ENCODE measurements around the gene AKT3.
A peak's percentile ranks its signal among the peaks of the same experiment; 100 is the strongest.

AKT3 gene

DNA sequence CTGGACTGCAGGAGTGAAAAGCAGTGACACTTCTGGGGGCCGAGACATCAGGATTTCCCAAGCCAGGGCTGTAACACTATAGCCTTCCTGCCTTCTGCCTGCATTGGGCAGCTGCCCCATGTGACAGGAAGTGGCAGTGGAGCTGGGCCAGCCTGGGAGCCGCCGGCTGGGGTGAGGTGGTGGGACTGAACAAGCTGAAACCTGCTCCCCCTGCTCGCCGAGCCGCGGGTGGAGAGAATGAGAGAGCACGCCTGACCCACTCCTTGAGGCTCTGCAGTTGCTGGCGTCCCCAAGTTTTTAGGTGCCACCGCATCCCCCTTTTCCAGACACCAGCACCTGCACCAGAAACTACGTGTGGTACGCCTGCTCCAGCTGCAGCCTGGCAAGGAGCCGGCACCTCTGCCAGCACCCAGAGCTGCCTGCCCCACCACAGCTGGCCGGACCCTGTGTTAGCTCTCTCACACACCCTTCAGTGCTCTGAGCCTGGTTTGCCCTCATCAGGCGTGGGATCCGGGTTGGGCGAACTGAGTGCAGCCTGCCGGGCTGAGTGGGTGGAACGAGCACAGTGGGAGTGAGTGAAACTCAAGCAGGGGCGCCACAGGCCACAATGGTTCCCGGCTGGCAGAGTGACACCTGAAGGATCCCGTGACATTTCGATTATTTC is 119.4 kb downstream of the AKT3 start:
- FAIRE-seq, result no peak

- no peak for FAIRE-seq
Observed at GRCh38 chr1:243729956-243730355, 120.1 kb downstream of the AKT3 start.

GRCh38 chr1:243727503-243728203 is 122.4 kb downstream of the AKT3 start:
- no peak for FAIRE-seq

GRCh38 chr1:243726806-243727502 is 123.1 kb downstream of the AKT3 start:
- FAIRE-seq, result no peak

DNA sequence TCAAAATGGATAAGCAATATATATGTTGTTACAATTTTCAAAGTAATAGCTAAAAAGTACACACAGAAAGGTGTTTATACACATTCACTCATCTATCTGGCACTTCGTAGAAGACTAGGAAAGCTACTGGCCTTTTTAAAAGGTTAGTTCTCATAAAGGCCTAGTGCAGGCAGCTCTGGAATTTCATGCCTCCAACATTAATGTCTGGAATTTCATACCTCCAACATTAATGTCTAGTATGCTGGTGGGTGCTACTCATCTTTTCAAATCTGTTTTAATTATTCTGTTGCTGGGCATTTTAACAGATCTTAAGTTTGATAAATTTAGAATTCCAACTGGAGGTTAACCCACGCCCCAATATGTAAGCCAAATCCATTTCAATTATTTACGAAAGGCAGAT is 124.2 kb downstream of the AKT3 start:
- FAIRE-seq, result no peak

GRCh38 chr1:243725075-243725474 is 125.0 kb downstream of the AKT3 start:
- no peak for FAIRE-seq

DNA sequence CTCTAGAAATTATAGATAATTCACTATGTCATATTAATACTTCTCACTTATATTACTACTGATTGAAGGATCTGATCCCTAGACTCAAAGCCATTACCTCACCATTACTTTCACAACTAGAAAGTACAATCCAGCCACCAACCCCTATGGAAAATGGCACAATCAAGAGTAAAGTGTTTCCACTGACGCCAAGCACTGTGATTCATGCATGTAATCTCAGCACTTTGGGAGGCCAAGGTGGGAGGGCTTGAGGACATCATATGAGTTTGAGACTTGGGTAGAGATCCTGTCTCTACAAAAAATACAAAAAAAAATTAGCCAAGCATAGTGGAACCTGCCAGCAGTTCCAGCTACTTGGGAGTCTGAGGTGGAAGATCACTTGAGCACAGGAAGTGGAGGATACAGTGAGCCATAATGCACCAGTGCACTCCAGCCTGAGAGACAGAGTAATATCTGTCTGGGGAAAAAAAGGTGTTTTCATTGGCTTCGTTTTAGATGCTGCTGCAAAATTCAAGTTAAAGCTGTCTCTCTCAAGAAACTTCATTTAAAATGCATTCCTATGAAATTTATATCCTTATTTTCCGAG is 126.5 kb downstream of the AKT3 start:
- no peak for FAIRE-seq

DNA sequence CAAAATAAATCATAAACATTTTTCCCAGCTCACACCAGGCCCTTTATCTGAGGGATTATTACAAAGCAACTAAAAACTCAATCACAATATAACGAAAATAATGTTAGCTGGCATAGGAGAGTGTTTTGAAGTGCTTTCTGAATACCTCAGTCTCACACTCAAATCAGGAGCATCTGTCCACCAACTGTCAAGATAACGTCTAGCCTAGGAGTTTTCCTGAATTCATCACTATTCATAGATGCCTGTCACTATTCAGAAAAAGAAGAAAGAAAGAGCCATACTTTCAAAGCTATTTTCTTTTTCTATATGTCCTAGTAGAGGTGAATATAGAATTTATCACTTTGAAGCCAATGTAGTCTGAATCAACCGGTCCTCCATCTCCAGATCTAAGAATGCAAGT is 127.0 kb downstream of the AKT3 start:
- FAIRE-seq, result no peak

DNA sequence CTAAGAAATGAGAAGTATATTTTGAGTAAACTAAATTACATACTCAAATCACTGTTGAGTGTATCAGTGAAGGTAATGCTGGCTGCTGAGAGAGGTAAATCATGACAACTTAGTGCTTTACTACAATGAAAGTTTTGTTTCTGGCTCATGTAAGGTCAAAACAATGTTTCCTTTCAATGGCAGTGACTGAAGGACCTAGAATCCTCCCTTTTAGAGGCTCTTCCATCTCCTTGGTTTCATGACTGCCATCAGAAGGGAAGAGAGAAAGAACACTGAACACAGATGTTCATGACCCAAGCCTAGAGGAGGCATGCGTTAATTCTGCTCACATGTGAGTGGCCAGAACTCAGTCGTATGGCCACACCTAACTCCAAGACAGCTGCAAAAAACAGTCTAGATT is 130.6 kb downstream of the AKT3 start:
- FAIRE-seq, result no peak

- no peak for FAIRE-seq
Observed at GRCh38 chr1:243718893-243719292, 131.2 kb downstream of the AKT3 start.

- no peak for FAIRE-seq
Observed at GRCh38 chr1:243718022-243718421, 132.0 kb downstream of the AKT3 start.

DNA sequence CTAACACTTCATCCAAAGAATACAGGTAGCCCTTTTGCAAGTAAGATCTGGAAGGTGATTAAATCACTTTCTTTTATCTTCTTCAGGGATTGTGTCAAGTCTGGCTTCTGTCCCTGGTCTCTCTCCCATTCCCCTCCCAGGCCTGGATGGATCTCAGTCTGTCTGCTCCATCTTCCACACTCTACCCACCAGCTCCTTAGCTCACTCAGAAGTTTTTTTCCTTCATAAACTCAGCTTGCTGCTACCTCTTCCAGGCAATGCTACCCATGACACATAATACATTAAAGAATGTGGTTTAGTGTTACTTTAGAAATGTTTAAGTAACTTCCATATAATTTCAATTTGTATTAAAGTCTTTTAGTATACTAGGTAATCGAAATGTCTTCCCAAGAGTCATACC is 133.1 kb downstream of the AKT3 start:
- no peak for FAIRE-seq

- no peak for FAIRE-seq
Observed at GRCh38 chr1:243715285-243715684, 134.8 kb downstream of the AKT3 start.

- peak; percentile 45 for FAIRE-seq
Observed at GRCh38 chr1:243713470-243714186, 136.4 kb downstream of the AKT3 start.

DNA sequence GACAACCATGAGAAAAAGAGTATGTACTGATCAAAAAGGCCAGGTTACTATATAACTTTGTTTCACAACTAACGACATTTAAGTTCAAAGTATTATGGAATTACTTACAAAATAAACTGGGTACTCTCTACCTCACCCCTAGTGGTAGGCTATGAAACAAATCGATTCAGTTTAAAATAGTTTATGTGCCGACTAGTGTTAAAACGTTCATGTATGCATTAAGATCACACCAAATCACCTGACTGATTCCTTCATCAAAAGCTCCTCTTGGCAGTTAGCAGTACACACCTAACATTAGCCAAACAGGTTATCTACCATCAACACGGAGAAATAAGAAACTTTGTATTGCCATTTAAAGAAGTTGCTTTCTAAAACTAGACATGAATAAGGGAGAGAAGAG is 137.1 kb downstream of the AKT3 start:
- peak; percentile 90 for FAIRE-seq

DNA sequence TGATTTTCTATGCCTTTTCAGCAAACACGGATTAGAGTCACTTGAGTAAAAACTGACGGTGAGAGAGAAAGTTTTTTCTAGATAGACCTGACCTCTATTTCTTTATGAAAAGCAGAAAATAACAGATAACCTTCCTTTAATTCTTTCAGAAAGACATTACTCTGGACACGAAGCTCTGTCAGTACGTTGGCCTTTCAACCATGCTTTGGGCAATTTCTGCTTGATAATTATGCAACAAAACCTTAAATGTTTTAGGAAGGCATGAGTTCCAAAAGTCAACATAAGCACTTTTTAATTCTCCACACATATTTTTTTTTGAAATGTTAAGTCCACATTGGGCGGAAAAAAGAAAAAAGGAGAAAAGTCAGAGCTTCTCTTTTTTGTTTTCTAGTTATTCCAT is 137.8 kb downstream of the AKT3 start:
- FAIRE-seq, result no peak

DNA sequence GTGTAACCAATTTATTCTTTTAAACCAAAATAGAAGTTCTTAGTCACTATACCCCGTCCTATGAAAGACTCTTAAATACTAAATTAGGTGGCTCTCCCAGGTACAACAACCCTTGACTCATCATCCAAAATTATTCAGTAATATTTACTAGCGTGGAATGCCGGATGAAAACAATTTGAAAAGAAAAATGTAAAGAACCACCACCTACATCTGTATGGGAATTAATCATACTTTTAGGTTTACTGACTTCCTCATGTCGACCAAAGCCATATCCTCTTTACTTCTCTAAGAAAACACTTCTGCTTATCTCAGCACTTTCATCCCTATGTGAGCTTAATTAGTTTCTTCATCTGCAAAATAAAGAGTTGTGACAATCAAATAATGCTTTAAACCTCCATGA is 139.6 kb downstream of the AKT3 start:
- no peak for FAIRE-seq

DNA sequence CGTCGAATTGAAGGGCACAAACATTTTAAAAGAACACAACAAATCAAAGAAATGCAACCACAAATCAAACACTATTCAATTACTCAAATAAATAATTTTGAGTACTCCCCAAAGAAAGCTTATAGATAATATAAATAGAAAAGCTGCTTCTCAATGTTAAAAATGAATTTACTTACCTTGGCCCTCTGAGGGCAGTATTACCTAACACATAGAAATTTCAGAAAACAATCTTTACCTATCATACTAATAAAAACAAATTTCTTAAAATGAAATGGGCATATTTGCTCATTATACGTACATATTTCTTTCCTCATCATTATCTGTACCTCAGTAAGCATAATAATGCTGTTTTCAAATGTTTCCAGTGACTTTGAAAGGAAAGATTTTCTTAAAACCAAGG is 141.8 kb downstream of the AKT3 start:
- peak; percentile 96 for FAIRE-seq

DNA sequence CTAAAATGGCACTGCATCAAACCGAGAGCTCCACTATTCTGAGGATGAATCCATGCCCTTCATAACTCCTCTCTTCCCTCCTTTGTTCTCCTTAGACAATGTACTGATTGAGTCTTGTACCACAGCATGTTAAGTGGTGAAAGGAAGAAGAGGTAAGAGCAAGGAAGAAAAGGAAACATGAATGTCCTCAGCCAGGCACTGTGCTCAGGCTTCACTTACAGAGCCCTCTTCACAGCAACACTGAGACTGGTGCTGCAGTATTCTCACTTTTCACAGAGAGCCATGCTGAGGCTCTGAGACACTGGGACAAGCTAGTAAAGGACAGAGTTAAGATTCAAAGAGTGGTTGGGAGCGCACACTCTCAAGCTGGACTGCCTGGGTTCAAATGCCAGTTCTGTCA is 143.5 kb downstream of the AKT3 start:
- no peak for FAIRE-seq

DNA sequence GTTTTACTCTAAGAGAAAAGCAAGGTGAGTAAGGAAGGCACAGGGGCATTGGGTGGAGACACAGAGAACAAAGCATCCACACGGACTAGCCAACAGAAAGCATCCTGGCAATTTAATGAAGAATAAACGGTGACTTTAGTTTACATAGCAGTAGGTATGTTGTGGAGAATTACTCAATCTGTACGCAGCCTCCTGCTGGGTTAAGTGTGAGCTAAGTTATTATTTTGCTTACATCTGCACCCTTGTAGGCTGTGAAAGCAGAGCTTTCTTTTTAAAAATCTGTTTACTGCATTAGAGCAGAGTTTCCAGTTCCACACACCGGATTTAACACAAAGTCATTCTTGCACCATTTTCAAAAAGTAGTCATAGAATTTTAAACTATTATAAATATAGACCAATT is 144.5 kb downstream of the AKT3 start:
- no peak for FAIRE-seq

DNA sequence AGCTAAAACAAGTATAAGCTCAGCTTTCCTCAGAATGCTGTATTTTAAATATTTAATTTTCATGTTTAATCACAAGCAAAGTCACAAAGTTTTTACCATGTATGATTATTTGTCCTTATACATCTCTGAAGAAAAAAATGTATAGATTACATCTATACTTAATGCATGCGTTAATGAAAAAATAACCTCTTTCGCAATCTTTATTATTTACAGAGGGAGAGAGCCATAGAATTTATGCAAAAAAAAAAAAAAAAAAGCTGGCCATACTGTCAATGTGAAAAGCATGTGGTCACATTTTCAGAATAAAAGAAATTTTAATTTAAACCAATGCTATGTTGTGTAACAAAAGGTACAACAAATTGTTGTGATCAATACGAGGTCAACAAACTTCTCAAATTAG is 148.2 kb downstream of the AKT3 start:
- no peak for FAIRE-seq

DNA sequence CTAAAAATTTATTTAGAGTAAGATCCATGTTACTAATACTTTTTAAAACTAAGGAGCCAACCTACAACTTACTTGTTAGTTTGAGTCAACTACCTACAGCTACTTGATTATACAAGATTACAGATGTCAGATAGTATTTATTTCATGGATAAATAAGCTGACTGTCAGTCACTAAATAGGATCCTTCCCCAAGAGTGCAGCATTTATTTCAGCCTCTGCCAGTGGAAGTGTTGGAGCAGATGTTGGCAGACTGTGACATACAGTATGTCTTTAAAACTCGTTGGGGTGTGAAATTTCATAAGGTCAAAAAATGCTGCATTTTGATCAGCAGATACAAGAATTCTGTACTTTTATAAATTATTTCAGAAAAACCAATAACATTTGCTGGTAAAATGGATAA is 156.2 kb downstream of the AKT3 start:
- FAIRE-seq, result peak; percentile 84

GRCh38 chr1:243686159-243686558 is 163.9 kb downstream of the AKT3 start:
- FAIRE-seq, result no peak
